ENCODE results near the gene NACC1.

The NACC1 gene

DNA sequence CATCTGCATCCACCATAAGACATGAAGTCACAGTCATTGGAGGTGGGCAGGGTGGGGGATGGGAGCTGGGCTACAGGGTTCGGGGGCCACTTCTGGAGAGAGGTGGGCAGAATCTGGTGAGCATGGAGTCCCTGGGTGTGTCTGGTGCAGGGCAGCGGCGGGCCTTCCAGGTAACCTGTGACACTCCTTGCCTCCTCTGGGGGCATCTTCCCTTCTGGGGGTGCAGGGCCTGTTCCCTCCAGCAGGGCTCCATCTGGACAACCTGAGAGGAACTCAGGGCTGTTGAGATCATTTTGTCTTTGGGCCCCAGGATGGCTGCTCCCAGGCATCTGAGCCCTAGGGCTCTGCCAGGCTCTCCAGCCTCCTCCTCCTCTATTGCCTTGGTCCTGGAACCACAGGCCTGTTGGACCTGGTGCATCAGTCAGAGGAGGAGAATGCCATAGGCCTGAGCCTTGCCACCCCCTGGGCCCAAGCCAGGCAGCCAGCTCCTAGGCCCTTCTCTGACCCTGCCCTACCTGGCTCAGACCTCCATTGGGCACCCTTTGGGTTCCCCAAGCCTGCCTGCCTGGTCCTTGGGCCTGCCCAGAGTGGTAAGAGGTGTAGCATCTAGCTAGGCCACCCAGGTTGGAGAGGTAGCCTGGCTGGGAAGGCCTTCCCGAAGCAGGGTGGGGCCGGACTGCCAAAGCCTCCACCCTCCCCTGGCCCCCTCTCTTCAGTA, 28.8 kb upstream of the NACC1 start:
- no peak for DNase-seq

DNA sequence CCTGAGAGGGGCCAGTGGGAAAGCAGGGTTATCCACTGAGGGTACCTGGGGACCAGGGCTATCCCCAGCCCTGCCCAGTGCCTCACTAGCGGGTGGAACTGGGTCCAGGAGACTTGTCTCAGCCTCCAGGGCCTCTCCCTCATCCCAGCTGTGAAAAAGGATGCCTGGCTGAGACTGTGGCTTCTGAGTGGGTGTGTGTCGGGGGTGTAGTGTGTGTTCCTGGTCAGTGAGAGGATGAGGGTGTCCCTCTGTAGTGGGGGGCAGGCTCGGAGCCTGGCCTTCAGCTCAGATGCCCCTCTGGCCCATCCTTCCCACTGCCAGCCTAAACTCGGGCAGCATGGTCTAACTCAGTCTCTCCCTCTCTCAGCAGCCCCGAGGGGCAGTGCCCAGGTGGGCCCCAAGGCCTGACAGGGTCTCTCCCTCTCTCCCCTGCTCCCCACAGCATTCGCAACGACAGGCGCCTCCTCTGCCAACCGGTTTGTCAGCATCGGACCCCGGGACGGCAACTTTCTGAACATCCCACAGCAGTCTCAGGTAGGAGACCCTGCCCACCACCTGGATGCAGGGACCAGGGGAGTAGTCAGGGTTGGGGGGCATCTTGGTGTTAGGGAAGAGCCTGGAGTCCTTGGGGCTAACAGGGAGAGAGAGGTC, 28.1 kb upstream of the NACC1 start:
- no peak for DNase-seq

DNA sequence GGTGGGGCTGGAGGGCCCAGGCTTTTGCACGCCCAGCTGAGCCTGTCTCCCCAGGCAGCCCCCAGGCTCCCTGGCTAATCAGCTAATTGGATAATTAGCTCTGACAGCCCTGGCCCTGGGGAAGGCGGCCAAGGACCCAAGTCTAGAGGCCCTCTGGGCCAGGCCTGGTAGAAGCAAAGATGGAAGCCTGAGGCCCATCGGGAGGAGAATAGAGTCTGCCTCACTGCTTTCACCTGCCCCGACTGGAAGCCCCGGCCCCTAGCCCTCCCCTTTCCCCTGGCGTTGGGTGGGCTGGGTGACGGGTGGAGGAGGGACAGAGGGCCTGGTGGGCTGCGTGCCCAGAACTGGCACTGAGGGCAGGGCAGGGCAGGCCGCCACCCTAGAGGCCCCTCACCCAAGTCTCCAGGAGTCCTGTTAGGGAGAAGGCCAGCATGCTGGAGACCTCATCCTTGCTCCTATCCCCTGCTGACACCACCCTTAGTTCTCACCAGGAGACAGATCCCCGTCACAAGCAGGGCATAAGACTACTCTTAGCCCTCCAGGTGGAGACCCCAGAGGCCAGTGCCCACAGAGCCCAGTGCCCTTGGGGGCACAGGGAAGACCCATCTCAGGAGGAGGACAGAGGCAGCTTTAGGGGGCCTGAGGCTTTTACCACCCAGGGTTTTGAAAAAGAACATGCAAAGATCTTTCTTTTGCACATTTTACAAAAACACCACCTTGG, 27.4 kb upstream of the NACC1 start:
- no peak for DNase-seq

DNA sequence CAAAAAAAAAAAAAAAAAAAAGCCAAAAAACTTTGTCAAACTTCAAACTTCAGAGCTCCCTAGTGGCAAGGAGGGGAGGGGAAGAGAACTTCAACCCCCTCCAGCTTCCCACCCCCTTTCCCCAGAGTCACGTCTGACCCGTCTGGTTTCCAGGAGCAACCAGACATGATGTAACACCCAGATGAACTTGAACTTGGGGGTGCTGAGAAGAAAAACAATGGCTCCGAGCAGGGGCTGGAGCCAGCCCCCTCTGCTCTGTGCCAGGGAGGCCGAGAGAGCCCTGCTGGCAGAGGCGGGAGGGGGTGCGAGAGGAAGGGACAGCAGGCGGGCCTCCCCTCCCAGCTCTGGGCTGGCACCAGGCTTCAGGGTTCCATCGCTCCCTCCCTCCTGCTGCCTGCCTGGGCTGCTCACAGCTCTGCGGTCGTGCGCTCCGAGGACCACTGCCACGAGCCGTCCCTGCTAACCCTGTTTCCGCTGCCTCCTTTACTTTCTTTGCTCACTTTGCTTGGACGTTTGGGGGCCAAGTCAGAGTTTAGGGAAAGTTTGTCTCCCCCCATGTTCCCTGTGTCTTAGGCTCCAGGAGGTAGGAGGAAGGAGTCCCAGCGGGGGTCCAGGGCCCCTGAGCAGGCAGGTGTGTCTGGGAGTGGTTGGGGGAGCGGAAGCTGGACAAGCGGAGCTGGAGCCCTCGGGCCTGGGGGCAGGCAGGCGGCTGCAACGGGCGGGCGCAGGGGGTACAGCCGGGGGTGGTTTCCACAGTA, 26.5 kb upstream of the NACC1 start:
- no peak for DNase-seq

DNA sequence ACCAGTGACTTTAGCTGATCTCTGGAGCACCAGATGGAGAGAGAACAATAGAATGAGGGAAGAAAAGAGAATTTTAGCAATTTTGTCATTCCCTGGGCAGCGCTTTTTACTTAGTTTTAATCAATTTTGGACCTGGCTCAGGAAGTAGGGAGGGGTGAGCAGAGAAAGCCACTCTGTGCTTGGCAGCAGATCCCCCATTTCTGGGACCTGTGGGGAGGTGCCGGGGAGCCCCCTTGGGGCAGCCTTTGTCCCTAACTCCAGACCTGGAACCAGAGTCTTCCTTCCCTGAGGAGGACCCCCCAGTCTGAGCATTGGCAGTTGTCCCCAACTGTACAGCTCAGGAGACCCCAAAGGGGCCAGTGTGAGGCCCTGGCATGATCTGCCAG, 25.9 kb upstream of the NACC1 start:
- no peak for DNase-seq

DNA sequence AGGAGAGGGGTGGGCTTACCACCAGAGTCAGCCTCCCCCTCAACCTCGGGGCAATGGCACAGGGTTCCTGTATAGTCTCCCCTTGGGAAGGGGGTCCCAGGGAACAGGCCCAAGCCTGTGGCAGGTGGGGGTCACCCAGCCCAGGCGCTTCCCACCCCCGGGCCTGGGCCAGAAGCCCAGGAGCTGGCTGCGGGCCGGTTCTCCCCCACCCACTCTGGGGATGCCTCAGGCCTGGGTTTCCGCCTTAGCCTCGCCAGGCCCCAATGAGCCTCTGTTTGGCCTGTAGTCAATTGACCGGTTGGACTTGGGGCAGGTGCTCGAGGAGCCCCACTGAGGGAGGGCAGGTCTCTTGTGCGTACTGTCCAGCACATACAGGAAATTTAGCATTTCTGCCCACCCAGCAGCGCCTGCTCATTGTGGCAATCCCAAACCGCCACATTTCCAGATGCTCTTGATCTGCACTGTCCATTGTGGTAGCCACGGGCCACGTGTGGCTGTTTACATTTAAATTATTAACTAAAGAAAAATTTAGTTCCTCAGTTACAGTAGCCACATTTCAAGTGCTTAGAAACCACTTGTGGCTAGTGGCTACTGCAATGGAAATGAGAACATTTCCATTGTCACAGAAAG, 25.3 kb upstream of the NACC1 start:
- no peak for DNase-seq

DNA sequence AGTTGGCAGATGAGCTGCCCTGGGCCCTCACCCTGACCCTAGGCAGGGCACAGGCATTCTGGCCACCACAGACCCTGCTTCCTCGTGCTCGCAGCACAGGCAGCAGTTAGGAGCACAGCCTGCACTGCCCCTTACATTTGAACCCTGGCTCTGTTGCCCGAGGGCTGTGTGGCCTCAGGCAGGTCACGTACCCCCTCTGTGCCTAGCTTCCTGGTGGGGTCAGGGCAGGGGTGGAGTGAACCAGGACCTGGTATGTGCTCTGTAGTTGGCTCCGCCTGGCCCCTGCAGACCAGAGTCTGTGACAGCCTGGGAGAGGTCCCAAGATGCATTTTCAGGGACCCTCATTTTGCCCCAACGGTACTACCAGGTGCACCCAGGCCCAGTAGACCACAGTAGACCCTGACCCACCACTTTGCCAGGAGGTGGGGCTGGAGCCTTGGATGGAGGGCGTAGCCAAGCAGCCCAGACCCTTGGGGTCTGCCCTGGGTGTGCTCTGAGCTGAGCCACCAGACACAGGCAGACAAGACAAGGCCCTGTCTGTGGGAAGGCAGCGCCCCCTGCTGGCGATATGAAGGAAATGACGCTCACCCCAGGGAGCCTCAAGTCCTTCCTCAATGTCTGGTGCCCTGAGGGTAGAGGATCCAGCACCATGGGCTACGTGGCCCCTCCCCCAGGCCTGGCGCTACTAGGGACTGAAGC, 24.5 kb upstream of the NACC1 start:
- DNase-seq: peak; percentile 44

DNA sequence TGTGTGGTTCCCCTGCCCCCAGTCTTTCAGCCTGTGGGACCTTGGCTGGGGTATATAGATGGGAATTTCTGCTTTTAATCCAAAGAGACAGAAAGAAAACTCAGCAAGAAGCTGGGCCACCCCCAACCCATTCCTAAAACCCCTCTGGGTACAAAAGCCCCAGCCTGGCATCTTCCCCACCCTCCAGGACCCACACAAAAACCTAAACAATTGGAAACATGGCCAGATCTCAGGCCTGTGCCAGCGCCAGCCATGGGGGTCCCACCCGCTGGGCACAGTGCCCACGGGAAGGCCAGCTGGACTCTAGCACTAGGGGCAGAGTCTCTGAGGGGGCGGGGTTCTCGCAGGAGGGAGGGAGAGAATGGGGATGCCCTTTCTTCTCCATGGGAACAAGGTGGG, 24.0 kb upstream of the NACC1 start:
- no peak for DNase-seq

DNA sequence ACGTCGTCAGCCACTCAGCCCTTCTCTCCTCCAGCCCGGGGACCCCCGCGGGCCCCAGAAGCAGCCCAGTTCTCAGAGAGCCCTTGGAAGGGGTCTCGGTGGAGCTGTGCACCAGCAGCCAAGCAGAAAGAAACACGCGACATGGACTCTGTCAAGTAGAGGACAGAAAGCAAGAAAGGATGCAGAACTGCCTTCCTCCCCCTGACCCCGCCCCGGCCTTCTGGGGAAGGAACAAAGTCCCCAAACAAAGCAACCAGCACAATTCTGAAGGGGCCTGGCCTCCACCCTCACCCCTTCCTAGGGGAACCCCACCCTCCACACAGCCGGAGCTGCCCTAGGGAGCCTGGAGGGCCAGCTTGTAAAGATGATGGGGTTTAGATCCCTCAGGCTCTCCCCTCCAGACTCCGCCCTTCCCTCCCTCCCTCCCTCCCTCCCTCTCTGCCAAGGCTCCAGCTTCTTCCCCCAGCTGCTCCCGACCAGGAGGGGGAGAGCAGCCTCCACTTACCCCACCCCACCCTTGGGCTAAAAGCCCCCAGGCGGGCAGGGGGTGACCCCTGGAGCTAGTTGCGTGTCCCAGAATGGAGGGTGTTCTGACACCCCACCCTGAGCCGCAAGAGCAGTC, 23.2 kb upstream of the NACC1 start:
- no peak for DNase-seq

DNA sequence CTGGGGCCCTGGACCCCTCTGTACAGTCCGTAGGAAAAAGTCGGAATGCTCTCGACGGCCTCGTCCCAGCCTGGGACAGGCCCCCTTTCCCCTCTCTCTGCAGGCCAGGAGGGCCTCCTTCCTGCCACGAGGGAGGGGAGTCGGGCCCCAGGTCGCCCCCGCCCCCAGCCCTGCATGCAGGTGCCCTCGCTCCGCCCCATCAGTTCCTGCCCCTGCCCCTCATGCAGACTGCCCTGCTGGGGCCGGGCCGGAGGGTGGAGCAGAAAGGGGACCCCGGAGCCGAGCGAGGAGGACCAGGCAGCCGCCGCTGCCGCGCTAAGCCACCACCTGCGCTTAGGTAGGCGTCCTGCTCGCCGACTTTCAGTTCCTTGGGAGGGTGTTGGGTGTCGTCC, 22.7 kb upstream of the NACC1 start:
- DNase-seq: no peak

DNA sequence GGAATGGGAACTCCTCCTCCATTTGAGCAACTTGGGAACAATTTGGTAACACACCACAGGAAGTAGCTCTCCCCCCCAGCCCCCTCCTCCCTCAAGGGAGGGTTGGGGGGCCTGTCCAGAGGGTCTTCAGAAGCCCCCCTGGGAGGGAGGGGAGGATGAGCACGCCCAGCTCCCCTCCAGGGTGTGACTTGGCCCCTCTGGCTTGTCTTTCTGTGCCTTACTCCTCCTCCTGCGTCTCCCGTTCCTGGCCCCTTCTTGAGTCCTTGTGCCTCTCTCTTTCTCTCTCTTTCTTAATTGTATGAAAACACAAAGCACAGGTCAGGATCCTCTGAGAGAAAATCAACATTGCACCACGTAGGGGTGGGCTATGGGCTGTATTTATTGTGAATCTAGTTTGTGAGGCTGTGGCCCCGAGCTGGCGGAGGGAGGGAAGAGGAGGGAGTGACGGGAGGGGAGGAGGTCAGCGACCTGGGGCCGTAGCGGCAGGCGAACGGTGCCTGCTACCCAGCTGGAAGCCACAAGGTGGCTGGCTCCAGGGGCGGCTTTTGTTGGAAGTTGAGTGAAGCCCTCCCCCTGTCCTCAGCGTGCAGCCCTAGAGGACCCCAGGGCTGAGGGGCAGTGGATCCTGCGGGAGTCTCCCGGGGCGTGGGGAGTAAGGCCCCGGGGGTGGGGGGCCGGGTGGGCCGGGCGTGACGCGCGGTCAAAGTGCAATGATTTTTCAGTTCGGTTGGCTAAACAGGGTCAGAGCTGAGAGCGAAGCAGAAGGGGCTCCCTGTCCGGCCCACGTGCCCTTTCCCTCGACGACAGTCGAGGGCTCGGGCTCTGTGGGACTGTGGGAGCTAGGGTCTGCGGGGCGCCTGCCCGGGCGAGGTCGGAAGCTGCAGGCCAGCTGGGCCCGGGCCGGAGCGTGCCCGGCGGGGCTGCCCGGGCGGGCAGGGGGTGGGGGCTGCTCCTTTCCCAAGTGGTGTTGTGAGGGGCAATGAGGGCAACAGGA, 21.8 kb upstream of the NACC1 start:
- DNase-seq: no peak

DNA sequence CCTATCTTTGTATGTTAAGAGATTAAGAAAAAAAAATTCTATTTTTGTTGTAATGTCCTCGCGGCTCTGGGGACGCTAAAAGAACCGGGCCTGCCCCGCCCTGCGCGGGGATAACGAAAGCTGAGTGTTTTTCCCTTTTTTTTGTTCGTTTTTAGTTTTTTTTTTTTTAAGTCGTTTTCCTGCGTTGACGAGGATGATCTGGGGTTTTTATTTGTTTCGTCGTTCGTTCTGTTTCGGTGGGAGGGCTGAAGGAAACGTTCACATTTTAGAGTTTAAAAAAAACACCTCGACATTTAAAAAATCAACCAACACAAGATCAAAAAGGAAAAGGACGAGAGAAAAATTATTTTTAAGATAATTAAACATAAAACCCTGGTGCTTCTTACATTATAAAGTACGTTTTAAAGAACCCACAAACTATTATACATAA, 21.0 kb upstream of the NACC1 start:
- DNase-seq: no peak

DNA sequence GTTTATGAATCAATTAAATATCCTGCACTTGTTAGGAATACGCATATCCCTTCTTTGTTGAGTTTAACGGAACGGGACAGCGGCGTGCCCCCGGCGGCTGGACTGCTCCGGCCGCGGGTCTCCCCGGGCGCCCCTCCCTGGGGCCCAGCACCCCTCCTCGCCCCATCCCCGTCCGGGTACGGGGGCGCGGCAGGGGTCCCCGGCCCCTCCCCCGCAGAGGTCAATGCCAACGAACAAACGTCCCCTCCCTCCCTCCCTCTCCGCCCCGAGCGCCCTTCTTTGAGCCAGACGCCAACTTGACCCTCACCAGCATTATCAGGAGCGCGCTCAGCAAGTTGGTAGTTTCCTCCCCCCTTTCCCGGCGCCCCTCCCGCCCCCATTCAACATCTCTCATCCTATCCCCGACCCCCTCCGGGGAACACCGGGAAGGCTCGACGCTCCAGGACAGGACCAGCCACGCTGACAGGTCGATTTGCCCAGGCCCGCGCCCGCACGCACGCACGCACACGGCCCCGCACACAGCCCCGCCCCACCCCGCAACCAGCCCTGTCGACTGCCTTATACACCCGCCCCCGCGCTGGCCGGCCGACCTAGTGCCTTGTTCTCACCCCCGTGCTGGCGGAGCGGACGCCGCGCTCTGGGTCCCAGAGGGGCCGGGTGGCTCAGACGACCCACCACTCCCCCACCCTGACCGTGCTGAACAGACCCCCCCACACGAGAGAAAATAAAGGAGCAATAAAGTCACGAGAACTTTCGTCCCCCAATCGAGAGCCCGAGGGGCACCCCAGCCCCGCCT, 20.4 kb upstream of the NACC1 start:
- DNase-seq: no peak

DNA sequence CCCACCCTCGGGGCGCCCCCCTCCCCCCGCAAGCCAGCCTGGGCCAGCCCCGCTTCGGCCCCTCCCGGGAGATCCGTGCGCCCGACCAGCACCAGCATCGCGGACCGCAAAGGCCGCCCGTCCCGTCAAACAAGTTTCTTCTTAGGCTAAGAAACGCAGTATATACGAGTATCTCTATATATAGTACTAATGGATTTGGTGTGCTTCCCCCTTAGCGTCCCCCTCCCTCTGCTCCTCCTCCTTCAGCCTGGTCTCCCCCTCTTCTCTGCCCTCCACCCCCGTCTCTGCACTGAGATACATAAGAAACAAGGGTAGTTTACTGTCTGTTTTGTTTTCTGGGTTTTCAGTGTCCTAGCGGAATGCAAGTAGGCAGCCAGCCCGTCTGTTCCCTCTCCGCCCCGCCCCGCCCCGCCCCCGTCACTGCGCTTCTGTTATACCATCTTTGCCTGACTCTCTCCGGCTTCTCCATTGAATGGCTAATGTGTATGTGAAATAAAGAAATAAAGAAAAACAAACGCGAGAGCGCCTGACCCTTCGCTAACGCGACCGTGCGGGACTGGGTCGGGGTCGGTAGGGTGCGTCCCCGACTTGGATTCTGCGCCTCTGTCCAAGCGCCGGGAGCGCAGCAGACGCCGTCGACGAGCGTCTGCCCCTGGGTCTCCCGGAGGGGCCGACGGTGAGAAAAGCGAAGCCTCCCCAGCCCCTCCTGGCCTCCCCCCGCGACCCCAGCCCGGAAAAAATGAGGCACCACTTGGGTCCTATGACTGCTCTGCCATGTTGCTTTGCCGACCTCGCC, 19.6 kb upstream of the NACC1 start:
- DNase-seq: no peak

DNA sequence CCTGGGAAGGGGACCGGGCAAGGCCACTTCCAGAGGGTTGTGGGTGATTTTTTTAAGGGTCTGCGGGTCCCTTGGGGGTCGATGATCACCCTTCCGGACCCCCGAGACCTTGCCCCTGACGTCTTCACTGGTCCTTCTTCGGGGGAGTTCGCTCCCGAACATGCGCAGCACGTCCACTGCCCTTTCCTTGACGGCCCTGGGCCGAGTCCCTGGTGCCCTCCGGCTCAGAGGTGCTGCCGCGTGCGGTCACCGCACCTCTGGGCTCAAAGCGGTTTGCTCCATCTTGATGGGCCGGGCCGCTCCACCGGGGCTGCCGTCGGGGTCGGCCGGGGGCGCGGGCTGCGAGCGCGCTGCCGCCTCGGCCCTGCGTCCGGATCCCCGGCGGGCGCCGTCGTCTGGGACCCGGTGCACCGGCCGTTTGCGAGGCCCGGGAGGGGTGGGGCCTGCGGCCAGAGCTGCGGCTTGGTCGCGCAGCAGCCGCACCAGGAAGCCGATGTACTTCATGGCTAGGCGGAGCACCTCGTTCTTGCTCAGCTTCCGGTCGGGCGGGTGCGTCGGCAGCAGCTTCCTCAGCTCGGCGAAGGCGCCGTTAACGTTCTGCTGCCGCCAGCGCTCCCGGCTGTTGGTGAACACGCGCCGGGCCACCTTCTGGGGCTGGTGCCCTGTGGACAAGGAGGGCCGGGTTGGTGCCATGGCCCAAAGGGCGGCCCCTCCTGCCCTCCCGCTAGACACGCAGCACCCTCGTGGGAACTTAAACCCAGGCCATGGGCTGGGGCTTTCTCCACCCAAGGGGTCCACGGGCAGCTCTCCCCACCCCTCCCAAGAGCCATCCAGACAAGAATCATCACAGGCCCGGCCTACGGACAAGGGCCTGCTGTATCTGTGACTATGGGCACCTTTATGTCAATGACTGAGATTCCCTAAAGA, 18.7 kb upstream of the NACC1 start:
- no peak for DNase-seq

DNA sequence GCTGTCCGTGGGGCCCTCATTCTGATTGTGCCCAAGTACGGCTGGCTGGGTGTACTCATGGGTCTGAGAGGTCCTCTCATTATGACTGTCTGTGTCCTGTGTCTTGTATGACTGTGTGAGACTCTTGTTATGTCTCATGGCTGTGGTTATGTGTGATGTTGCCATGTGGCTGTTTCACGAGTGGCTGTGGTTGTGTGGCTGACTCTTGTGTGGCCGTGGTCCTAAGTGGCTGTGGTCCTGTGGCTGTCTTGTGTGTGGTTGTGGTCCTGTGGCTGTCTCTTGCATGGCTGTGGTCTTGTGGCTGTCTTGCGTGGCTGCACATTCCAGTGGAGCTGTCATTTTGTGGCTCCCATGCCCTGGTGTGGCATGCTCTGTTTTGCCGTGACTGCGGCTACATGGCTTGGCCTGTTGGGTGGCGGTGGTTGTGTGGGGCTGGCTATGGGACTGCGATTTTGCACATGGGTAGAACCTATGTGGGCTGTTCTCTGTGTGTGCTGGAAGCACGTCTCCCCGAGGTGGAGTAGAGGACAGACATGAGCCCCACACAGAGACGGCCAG, 18.0 kb upstream of the NACC1 start:
- DNase-seq: no peak

DNA sequence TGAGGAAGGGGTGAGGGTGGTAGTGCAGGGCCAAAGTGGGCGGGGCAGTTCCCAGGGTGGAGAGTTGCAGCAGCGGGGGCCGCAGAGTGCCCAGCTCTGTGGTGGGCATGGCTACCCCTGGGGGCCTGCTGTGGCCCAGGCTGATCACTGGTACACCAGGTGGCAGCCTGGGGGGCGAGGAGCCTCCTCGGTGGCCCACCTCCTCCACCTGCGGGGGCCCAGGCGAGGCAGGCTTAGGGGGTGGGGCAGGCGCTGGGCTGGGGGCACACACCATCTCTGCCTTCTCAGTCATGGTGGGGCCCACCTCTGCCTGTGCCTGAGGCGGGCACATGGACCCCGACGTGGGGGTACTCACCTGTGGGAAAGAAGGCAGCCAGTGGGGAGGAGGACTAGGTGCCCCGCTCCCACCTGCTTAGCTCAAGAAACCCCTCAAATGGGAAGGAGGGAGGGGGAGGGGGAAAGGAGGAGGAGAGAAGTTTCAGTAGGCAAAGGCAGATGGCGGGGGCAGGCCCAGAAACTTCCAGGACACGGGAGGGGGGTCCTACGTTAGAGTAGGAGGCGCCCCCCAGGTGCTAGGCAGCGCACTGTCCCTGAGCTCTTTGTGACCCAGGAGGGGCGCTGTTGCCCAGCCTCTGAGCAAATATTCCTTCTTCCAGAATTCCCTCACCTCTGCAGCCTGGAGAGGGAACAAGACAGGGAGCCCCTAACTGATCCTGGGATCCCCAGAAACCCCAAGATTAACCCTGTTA, 17.0 kb upstream of the NACC1 start:
- no peak for DNase-seq

All from T1000 (cell line).